WTC11 (cell line): Measurements from ENCODE around the gene GUCY2C.

Experiments
- ATF1 ChIP-seq: sonication (generic); formaldehyde crosslinking; IDR thresholded peaks from 2 replicates; pipeline ENCODE4 v1.8.1; 2023; ENCODE audit warnings: mild to moderate bottlenecking, moderate library complexity, missing genetic modification reagents
- E2F1 ChIP-seq: sonication (generic); formaldehyde crosslinking; IDR thresholded peaks from 2 replicates; pipeline ENCODE4 v1.8.0; 2022; ENCODE audit warnings: mild to moderate bottlenecking, missing genetic modification reagents
- ELF4 ChIP-seq: sonication (generic); formaldehyde crosslinking; IDR thresholded peaks from 2 replicates; pipeline ENCODE4 v1.8.1; 2022; ENCODE audit warnings: low read depth, mild to moderate bottlenecking, moderate library complexity, missing genetic modification reagents
- EMX1 ChIP-seq: fragments of 250-450 bp; sonication (Bioruptor Pico); IDR thresholded peaks from 2 replicates; pipeline ENCODE4 v1.8.0; 2021; ENCODE audit warnings: mild to moderate bottlenecking
- GABPB1 ChIP-seq: sonication (generic); formaldehyde crosslinking; IDR thresholded peaks from 2 replicates; pipeline ENCODE4 v1.8.1; 2023; ENCODE audit warnings: mild to moderate bottlenecking, missing genetic modification reagents
- NFATC4 ChIP-seq: fragments of 250-450 bp; sonication (Bioruptor Pico); IDR thresholded peaks from 2 replicates; pipeline ENCODE4 v1.9.0; 2021; ENCODE audit warnings: mild to moderate bottlenecking
- NR2C2 ChIP-seq: sonication (generic); formaldehyde crosslinking; IDR thresholded peaks from 2 replicates; pipeline ENCODE4 v1.8.0; 2022; ENCODE audit warnings: mild to moderate bottlenecking, missing genetic modification reagents
- SMAD3 ChIP-seq: sonication (generic); formaldehyde crosslinking; IDR thresholded peaks from 2 replicates; pipeline ENCODE4 v1.8.0; 2022; ENCODE audit warnings: missing genetic modification reagents, mild to moderate bottlenecking, borderline replicate concordance
- ZBTB43 ChIP-seq: sonication (generic); formaldehyde crosslinking; IDR thresholded peaks from 2 replicates; pipeline ENCODE4 v1.8.1; 2023; ENCODE audit warnings: mild to moderate bottlenecking, missing genetic modification reagents
- ZNF512 ChIP-seq: sonication (generic); formaldehyde crosslinking; IDR thresholded peaks from 2 replicates; pipeline ENCODE4 v1.8.1; 2022; ENCODE audit warnings: missing genetic modification reagents, borderline replicate concordance
- TF ChIP-seq, protein P1 (sequence below): fragments of 200-600 bp; IDR thresholded peaks from 2 replicates; pipeline ENCODE4 v1.8.0; 2022; ENCODE audit warnings: antibody characterized with exemption
- TF ChIP-seq, protein P2 (sequence below): sonication (generic); formaldehyde crosslinking; IDR thresholded peaks from 2 replicates; pipeline ENCODE4 v1.8.0; 2023; ENCODE audit warnings: mild to moderate bottlenecking, missing genetic modification reagents

GRCh38 chr12:14654416-14654815 lies 42.0 kb downstream of the GUCY2C start:
- TF ChIP-seq, protein P1, sequence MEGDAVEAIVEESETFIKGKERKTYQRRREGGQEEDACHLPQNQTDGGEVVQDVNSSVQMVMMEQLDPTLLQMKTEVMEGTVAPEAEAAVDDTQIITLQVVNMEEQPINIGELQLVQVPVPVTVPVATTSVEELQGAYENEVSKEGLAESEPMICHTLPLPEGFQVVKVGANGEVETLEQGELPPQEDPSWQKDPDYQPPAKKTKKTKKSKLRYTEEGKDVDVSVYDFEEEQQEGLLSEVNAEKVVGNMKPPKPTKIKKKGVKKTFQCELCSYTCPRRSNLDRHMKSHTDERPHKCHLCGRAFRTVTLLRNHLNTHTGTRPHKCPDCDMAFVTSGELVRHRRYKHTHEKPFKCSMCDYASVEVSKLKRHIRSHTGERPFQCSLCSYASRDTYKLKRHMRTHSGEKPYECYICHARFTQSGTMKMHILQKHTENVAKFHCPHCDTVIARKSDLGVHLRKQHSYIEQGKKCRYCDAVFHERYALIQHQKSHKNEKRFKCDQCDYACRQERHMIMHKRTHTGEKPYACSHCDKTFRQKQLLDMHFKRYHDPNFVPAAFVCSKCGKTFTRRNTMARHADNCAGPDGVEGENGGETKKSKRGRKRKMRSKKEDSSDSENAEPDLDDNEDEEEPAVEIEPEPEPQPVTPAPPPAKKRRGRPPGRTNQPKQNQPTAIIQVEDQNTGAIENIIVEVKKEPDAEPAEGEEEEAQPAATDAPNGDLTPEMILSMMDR = no peak
- TF ChIP-seq NR2C2 (CRISPR knock-in tag) (no peak), EMX1 (CRISPR knock-in tag) (no peak), SMAD3 (CRISPR knock-in tag) (no peak), GABPB1 (CRISPR knock-in tag) (no peak), ATF1 (no peak), ZNF512 (CRISPR knock-in tag) (no peak), ELF4 (no peak), NFATC4 (no peak), E2F1 (CRISPR knock-in tag) (no peak), ZBTB43 (CRISPR knock-in tag) (no peak)
- TF ChIP-seq, protein P2, sequence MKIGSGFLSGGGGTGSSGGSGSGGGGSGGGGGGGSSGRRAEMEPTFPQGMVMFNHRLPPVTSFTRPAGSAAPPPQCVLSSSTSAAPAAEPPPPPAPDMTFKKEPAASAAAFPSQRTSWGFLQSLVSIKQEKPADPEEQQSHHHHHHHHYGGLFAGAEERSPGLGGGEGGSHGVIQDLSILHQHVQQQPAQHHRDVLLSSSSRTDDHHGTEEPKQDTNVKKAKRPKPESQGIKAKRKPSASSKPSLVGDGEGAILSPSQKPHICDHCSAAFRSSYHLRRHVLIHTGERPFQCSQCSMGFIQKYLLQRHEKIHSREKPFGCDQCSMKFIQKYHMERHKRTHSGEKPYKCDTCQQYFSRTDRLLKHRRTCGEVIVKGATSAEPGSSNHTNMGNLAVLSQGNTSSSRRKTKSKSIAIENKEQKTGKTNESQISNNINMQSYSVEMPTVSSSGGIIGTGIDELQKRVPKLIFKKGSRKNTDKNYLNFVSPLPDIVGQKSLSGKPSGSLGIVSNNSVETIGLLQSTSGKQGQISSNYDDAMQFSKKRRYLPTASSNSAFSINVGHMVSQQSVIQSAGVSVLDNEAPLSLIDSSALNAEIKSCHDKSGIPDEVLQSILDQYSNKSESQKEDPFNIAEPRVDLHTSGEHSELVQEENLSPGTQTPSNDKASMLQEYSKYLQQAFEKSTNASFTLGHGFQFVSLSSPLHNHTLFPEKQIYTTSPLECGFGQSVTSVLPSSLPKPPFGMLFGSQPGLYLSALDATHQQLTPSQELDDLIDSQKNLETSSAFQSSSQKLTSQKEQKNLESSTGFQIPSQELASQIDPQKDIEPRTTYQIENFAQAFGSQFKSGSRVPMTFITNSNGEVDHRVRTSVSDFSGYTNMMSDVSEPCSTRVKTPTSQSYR (CRISPR knock-in tag) = no peak
